ENCODE results near the gene TMEM185B.
"Not testable (repeated sequence)": the region's sequence is repeated elsewhere in the genome, so short reads cannot be mapped to it uniquely, and the experiment has no call there.

The TMEM185B gene

DNA sequence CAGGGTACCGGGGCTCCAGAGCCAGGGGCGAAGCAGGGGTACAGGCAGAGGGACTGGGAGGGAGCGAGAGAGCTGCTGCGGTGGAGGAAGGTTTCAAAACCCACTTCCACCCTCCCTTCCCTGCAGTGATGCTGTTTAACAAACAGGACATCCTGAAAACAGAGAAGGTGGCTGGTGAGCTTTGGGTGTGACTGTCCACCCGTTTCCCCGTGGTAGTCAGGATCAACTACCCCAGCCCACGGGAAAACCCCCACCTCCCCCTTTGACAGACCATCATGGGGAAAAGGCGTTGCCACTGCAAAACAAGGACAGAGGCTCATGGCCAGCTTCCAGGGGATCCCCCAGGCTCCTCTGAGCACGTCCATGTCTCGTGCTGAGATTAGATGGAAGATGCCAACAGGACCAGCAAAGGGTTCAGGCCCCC lies 12.9 kb downstream of the TMEM185B start:
- Histone ChIP-seq H3K9ac (ENCODE audit: low read depth, low read length) (no peak overlapping the region), H3K36me3 (ENCODE audit: control insufficient read depth, insufficient read depth, low read length) (no peaks in the 10 kb centered on the region), H3K4me3 (ENCODE audit: low read depth, low read length) (no peak overlapping the region), H3K4me1 (ENCODE audit: control insufficient read depth, insufficient read depth, low read length) (no peaks in the 10 kb centered on the region), H3K9me3 (ENCODE audit: control insufficient read depth, insufficient read depth, low read length) (no peaks in the 10 kb centered on the region), H3K27me3 (ENCODE audit: control insufficient read depth, insufficient read depth, low read length) (no peaks in the 10 kb centered on the region)

DNA sequence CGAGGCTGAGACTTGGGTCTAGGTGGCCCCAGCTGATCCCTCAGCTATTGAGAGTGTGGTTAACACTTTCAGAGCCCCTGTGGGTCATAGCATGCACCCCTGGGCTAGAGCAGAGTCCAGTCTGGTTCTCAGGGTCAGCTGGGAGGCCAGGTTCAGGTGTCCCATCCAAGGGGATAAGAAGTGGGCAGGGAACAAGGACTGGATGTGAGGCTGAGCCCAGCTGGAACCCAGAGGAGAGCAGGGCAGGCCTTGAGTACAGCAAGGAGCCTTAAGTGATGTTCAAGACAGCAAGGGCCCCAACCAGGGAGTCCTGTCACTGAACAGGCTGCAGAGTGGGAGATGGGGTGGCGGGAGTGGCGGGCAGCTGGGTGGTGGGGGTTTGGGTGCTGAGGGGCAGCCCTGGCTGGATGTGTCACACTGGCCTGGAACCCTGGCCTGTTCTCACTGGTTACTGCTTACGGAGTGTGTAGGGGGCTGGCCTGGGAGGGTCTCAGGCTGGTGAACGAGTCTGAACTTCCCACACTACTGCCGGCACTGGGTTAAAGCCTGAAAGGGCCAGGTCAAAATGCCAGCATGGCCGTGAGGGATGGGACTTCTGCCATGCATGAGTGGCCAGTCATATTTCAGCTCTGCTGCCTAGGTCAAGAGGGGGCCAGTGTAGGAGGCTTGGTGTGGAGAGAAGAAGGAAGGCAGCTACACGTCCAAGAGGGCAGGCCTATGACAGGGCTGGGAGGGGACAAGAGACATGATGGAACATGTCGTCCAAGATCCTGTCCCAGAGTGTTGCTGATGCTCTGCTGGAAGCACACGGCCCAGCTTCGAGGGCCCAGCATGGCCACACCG lies 13.6 kb downstream of the TMEM185B start:
- Histone ChIP-seq H3K4me3 (ENCODE audit: low read depth, low read length) (no peak overlapping the region), H3K4me1 (ENCODE audit: control insufficient read depth, insufficient read depth, low read length) (no peaks in the 10 kb centered on the region), H3K9me3 (ENCODE audit: control insufficient read depth, insufficient read depth, low read length) (no peaks in the 10 kb centered on the region), H3K27me3 (ENCODE audit: control insufficient read depth, insufficient read depth, low read length) (no peaks in the 10 kb centered on the region), H3K9ac (ENCODE audit: low read depth, low read length) (no peak overlapping the region), H3K36me3 (ENCODE audit: control insufficient read depth, insufficient read depth, low read length) (no peaks in the 10 kb centered on the region)

DNA sequence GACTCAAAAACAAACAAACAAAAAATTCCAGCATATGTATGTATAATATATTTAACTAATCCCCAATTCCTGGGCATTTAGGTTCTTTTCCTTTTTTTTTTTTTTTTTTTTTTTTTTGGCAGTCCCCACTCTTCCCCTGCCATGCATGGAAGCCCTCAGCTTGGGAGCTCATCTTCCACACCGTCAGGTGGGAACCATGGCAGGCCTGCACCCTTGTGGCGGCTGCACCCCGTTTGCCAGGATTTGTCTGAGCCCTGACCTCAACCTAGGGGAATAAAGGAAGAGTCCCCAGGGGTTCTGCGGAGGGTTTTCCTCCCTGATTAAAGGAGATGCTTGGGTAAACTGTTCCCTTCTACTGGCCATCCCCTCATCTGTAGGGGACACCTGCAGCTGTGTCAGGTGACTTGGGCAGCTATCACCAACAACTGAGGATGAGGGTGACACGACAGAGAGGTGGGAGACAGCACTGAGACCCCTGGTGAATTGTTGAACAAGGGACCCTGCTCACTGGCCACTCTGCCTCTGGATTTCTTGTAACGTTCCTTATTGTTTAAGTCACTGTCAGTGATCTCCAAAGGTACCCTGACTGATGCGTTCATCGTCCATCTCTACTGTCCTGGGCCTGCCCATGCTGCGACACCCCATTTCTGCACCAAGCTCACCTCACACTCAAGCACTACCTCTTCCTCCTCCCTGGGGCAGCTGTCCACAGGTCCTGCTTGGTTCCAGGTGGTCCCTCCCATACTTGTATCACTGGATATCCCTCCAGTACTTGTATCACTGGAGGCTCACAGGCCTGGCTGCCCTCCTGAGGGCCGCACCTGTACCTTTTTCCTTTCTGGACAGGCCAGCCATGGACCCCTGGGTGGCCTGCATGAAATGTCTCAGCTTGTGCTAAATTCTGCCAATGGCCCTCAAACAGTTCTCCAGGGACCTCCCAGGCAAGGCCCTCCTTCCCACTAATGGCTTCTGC lies 14.5 kb downstream of the TMEM185B start:
- no peaks in the 10 kb centered on the region for H3K27me3 ChIP-seq (ENCODE audit: control insufficient read depth, insufficient read depth, low read length)
- no peaks in the 10 kb centered on the region for H3K36me3 ChIP-seq (ENCODE audit: control insufficient read depth, insufficient read depth, low read length)
- no peaks in the 10 kb centered on the region for H3K9me3 ChIP-seq (ENCODE audit: control insufficient read depth, insufficient read depth, low read length)
- no peak overlapping the region for H3K9ac ChIP-seq (ENCODE audit: low read depth, low read length)
- H3K4me3 ChIP-seq (ENCODE audit: low read depth, low read length): no peak overlapping the region
- H3K4me1 ChIP-seq (ENCODE audit: control insufficient read depth, insufficient read depth, low read length): no peaks in the 10 kb centered on the region

DNA sequence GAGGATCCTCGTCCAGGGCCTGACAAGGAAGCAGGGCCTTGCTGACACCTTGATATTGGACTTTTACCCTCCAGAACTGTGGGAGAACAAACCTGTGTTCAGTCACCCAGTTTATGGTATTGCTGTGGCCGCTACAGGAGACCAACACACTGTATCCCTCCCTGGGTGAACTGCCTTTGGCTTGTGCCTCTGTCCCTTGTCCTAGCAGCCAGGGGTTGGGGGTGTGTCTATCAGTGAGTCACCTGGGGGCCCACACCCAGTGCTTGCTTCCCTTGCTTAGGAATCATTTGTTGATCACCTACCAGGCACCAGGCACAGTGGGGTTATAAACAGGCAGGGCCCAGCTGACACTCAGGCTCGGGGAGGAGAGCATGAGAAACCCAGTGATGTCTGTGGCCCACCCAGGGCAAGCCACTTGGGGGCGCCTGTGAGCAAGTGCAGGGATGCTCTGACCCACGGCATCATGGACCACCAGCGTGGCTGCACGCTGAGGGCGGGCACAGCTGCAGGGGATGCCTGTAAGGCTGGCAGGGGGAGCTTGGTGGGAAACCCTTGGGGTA lies 17.1 kb downstream of the TMEM185B start:
- no peak overlapping the region for H3K4me3 ChIP-seq (ENCODE audit: low read depth, low read length)
- no peaks in the 10 kb centered on the region for H3K27me3 ChIP-seq (ENCODE audit: control insufficient read depth, insufficient read depth, low read length)
- H3K9ac ChIP-seq (ENCODE audit: low read depth, low read length): no peak overlapping the region
- H3K9me3 ChIP-seq (ENCODE audit: control insufficient read depth, insufficient read depth, low read length): no peaks in the 10 kb centered on the region
- H3K36me3 ChIP-seq (ENCODE audit: control insufficient read depth, insufficient read depth, low read length): no peaks in the 10 kb centered on the region
- H3K4me1 ChIP-seq (ENCODE audit: control insufficient read depth, insufficient read depth, low read length): no peaks in the 10 kb centered on the region

DNA sequence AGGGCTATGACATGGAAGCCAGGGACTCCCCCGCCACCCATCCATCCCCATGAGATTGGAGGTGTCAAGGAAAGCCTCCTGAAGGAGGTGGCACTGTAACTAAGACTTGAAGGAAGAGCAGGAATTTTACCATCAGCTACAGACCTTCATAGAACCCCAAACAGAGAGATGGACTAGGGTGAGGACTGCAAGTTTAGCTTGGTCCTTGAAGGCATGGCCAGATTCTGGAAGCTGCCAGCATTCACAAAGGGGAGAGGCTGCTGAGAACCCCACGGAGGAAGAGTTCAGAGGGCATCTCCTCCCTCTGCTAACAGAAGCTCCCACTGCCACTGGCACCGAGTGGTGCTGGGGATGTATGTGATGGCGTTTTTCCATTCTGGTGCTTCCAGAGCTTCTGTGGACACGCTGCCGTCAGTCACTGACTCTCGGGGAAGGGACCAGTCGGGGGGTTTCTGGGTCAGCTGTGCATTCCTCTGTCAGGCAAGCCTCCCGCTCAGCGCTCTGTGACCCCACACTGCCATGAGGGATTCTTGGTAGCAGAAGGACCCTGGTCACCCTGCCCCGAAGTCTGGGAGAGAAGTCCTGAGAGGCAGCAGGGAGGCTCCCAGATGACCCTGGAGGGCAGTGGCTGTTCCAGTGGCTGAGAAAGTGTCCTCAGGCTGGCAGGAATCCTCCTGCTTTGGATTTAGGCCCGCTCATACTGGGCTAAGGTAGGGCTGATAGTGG lies 18.1 kb downstream of the TMEM185B start:
- Histone ChIP-seq H3K36me3 (ENCODE audit: control insufficient read depth, insufficient read depth, low read length) (no peaks in the 10 kb centered on the region), H3K27me3 (ENCODE audit: control insufficient read depth, insufficient read depth, low read length) (no peaks in the 10 kb centered on the region), H3K9ac (ENCODE audit: low read depth, low read length) (no peak overlapping the region), H3K4me3 (ENCODE audit: low read depth, low read length) (no peak overlapping the region), H3K4me1 (ENCODE audit: control insufficient read depth, insufficient read depth, low read length) (no peaks in the 10 kb centered on the region), H3K9me3 (ENCODE audit: control insufficient read depth, insufficient read depth, low read length) (no peaks in the 10 kb centered on the region)

DNA sequence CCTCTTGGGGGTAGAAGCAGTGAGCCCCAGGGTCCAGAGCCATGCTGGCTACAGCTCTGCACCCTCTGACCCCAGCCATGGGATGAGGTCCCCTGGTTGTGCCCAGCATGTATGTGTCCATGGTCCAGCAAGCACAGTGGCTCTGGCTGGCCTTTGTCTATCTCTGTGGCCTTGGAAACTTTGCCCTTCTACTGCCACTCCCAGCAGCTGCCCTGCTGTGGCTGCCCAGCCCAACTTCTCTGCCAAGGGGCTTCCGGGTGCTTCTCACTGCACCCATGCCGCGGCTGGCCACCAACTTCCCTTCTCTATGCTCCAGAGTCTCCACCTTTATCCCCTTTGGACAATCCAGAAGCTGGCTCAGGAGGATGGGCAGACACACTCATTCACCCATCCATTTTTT lies 18.8 kb downstream of the TMEM185B start:
- H3K9ac ChIP-seq (ENCODE audit: low read depth, low read length): no peak overlapping the region
- H3K4me1 ChIP-seq (ENCODE audit: control insufficient read depth, insufficient read depth, low read length): no peaks in the 10 kb centered on the region
- H3K36me3 ChIP-seq (ENCODE audit: control insufficient read depth, insufficient read depth, low read length): no peaks in the 10 kb centered on the region
- no peaks in the 10 kb centered on the region for H3K9me3 ChIP-seq (ENCODE audit: control insufficient read depth, insufficient read depth, low read length)
- no peaks in the 10 kb centered on the region for H3K27me3 ChIP-seq (ENCODE audit: control insufficient read depth, insufficient read depth, low read length)
- H3K4me3 ChIP-seq (ENCODE audit: low read depth, low read length): no peak overlapping the region

DNA sequence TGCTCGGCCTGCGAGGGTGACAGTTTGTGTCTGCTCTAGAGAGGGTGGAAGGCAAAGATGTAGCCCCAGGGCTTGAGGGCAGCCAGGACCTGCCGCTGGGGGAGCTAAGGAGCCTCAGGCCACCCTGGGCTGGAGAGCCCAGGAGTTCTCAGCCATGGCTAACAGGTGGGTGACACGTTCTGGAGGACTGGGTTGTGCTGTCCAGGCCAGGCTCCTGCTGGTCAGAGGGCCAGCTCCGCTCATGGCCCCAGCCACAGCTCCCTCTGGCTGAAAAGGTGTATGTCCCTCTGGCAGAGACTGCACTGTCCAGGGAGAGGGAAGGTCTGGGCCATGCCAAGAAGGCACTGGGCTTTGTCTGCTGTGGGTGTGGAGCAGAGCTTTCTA lies 19.2 kb downstream of the TMEM185B start:
- Histone ChIP-seq H3K9me3 (ENCODE audit: control insufficient read depth, insufficient read depth, low read length) (no peaks in the 10 kb centered on the region), H3K36me3 (ENCODE audit: control insufficient read depth, insufficient read depth, low read length) (no peaks in the 10 kb centered on the region), H3K27me3 (ENCODE audit: control insufficient read depth, insufficient read depth, low read length) (no peaks in the 10 kb centered on the region), H3K9ac (ENCODE audit: low read depth, low read length) (no peak overlapping the region), H3K4me3 (ENCODE audit: low read depth, low read length) (no peak overlapping the region), H3K4me1 (ENCODE audit: control insufficient read depth, insufficient read depth, low read length) (no peaks in the 10 kb centered on the region)

DNA sequence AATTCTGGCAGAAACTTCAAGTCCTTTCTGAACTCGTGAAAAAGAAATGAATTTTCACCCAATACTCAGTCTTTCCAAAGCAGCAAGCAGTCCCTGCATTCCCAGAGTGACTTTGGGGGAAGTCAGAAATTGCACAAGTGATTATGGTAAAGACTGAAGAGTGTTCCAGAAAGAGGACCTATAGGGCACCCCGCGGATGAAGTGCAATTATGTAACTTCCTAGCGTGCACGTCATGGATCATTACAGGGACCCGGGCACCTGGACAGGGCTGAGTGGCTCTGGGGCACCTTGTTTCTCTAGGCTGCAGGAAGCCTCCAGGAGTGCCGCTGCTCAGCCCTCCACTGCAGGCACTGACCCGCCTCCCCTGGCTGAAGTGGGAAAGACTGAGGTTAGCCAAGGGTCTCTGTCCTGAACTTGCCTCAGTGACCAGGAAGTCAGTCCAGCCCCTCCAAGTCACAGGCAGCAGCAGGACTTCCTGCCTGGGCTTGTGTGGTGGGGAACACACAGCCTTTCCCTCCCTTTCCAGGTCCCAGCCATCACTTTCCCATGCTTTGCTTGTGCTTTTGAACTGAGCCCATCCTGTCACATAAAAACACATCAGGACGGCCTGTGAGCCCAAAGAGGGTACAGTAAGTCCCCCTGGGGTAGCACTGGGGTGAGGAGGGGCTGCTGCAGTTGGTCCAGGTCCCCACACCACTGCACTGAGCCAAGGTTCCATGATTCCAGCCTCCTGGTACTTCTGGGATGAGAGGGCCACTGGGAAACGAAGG lies 19.8 kb downstream of the TMEM185B start:
- Histone ChIP-seq H3K27me3 (ENCODE audit: control insufficient read depth, insufficient read depth, low read length) (no peaks in the 10 kb centered on the region), H3K4me3 (ENCODE audit: low read depth, low read length) (no peak overlapping the region), H3K9ac (ENCODE audit: low read depth, low read length) (no peak overlapping the region), H3K4me1 (ENCODE audit: control insufficient read depth, insufficient read depth, low read length) (no peaks in the 10 kb centered on the region), H3K9me3 (ENCODE audit: control insufficient read depth, insufficient read depth, low read length) (no peaks in the 10 kb centered on the region), H3K36me3 (ENCODE audit: control insufficient read depth, insufficient read depth, low read length) (no peaks in the 10 kb centered on the region)

DNA sequence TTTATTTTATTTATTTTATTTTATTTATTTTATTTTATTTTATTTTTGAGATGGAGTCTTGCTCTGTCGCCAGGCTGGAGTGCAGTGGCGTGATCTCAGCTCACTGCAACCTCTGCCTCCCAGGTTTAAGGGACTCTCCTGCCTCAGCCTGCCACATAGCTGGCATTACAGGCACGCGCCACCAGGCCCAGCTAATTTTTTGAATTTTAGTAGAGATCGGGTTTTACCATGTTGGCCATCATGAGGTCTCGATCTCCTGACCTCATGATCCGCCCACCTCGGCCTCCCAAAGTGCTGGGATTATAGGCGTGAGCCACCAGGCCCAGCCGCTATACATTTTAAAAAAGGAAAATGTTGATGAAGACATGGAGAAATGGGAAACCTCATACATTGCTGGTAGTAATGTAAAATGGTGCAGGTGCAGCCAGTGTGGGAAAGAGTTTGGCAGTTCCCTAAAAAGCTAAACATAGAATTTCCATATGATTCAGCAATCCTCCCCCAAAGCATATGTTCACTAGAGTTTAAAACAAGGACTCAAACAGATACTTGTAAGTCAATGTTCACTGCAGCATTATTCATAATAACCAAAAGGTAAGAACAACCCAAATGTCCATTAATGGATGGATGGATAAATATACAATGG lies 23.3 kb downstream of the TMEM185B start:
- not testable (repeated sequence) for H3K9me3 ChIP-seq (ENCODE audit: control insufficient read depth, insufficient read depth, low read length); H3K4me1 ChIP-seq (ENCODE audit: control insufficient read depth, insufficient read depth, low read length); H3K4me3 ChIP-seq (ENCODE audit: low read depth, low read length); H3K27me3 ChIP-seq (ENCODE audit: control insufficient read depth, insufficient read depth, low read length); H3K36me3 ChIP-seq (ENCODE audit: control insufficient read depth, insufficient read depth, low read length); H3K9ac ChIP-seq (ENCODE audit: low read depth, low read length)

DNA sequence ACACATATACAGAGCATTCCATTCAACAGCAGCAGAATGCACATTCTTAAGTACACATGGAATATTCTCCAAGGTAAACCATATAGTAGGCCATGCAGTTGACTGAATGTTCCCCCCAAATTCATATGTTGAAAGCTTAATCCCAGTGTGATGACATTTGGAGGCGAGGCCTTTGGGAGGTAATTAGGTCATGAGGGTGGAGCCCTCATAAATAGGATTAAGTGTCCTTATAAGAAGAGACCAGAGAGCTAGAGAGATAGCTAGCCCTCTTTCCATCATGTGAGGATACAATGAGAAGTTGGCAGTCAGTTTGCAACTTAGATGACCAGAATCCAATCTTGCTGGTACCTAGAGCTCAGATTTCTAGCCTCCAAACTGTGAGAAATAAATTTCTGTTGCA lies 27.6 kb downstream of the TMEM185B start:
- Histone ChIP-seq H3K4me3 (ENCODE audit: low read depth, low read length) (no peak overlapping the region), H3K9me3 (ENCODE audit: control insufficient read depth, insufficient read depth, low read length) (no peaks in the 10 kb centered on the region), H3K27me3 (ENCODE audit: control insufficient read depth, insufficient read depth, low read length) (no peaks in the 10 kb centered on the region), H3K36me3 (ENCODE audit: control insufficient read depth, insufficient read depth, low read length) (no peaks in the 10 kb centered on the region), H3K9ac (ENCODE audit: low read depth, low read length) (no peak overlapping the region), H3K4me1 (ENCODE audit: control insufficient read depth, insufficient read depth, low read length) (no peaks in the 10 kb centered on the region)
